CD4-positive, alpha-beta T cell treated with Interleukin-6 for 4 hours (primary cell): ENCODE data around the gene N4BP3.
"Not testable (repeated sequence)": the region's sequence is repeated elsewhere in the genome, so short reads cannot be mapped to it uniquely, and the experiment has no call there.

Experiments used
- DNase-seq: peaks from one replicate; pipeline ENCODE4 v3.0.0-alpha.2; 2020; ENCODE audit warnings: mixed read lengths

Gene N4BP3

GRCh38 chr5:178123094-178123965, 10.0 kb downstream of the N4BP3 start:
- no peak for DNase-seq

GRCh38 chr5:178123966-178124925, 10.9 kb downstream of the N4BP3 start:
- no peak for DNase-seq

GRCh38 chr5:178125253-178125906, 12.0 kb downstream of the N4BP3 start:
- no peak for DNase-seq

DNA sequence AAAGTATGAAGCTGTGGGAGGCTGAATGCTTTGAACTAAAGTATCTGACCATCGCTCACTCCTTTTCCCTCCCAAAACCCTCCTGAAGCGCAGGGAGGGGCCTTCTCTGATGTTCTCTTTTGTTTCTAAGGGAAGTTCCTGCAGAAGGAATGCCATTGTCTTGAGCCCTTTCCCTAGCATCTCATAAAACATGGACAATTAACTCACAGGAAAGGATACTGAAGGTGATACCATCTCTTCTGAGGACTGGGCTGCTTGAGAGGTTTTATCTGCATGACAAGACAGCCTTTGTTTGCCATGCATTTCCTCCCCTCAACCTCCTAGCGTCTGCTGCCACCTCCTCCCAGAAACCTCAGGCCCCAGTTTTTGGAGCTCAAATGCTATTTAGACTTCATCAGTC, 13.2 kb downstream of the N4BP3 start:
- DNase-seq: no peak

GRCh38 chr5:178127300-178128009, 14.1 kb downstream of the N4BP3 start:
- not testable (repeated sequence) for DNase-seq

DNA sequence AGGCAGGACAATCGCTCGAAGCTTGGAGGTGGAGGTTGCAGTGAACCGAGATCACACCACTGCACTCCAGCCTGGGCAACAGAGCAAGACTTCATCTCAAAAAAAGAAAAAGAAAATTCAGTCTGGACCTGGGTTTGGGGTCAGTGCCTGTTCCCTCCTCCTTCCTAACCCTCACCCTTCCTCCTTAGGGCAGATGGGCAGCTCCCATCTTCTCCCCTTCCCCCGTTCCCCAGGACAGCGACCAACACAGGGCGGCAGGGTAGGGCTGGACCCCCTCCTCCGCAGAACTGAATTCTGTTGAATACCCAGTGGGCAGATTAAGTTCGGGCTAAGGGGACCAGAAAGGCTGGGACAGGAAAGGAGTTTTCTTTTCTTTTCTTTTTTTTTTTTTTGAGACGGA, 16.0 kb downstream of the N4BP3 start:
- DNase-seq: no peak

GRCh38 chr5:178130234-178130575, 16.9 kb downstream of the N4BP3 start:
- DNase-seq: not testable (repeated sequence)

- peak; percentile 86 for DNase-seq
Observed at GRCh38 chr5:178130576-178131445, 17.5 kb downstream of the N4BP3 start, which contains the start of gene RMND5B. RMND5B (plus strand) TSS chr5:178131014; CDS start chr5:178138120, 7,106 bp downstream.

DNA sequence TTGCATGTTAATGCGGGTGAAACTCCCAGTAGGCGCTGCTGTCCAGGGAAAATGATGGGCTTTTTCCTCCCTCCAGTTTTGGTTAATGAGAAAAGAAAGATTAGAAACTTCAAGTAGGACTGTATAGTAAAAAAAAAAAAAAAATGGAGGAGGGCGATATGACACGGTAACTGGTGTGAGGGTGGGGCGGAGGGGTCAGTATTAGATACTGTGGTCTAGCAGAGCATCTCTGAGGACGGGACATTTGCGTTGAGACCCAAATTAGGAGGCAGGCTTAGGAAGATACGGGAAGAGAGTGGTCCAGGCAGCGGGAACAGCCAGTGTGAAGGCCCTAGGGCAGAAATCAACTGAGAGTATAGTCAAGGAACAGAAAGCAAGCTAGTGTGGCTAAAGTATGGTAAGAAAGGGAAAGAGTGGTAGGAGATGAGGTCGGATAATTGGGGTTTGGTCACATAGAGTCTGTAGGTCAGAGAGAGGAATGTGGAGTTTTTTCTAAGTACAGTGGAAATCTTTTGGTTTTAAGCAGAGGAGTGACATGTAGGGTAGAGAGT, 18.2 kb downstream of the N4BP3 start:
- DNase-seq: no peak

GRCh38 chr5:178136990-178137389, 23.7 kb downstream of the N4BP3 start:
- no peak for DNase-seq

DNA sequence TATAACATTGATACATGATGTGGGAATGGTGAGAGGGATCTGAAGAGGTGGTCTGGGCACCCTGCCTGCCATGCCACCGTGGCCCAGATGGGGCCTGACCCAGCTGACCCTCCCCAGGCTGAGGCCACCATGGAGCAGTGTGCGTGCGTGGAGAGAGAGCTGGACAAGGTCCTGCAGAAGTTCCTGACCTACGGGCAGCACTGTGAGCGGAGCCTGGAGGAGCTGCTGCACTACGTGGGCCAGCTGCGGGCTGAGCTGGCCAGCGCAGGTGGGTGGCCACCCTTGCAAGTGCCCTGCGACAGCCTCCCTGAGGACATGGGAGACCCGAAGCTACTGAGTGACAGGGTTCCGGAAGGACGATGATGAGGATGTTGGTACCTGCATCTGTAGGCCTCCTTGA, 24.7 kb downstream of the N4BP3 start:
- DNase-seq: no peak

DNA sequence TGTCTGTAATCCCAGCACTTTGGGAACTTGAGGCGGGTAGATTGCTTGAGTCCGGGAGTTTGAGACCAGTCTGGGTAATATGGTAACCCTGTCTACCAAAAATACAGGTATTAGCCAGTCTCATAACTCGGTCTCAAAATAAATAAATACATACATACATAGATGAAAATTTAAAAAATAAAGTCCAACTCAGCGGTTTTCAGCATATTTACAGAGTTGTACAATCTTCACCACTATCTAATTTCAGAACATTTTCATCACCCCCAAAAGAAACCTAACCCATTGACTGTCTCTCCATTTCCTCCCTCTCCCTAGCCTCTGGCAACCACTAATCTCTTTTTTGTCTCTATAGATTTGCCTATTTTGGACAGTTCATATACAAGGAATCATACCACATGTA, 28.2 kb downstream of the N4BP3 start:
- DNase-seq: no peak

GRCh38 chr5:178142642-178143041, 29.3 kb downstream of the N4BP3 start:
- DNase-seq: no peak

DNA sequence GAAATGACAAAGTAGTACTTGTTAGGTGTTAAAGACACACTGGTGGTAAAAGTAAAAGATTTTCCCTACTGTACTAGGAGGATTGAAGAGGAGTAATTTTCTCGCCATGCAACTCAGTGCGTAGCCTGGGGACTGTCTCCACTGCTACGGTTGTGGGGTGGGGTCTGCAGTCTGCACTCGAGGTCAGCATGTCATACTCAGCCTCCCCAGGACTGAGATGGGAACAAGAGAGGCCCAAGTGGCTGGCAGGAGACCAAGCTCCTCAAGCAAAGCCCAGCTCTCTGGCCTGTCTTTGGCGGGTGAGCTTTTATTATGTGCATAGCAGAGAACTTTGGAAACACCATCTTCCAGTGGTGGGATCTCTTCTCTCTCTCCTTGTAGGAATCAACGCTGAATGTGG, 29.9 kb downstream of the N4BP3 start:
- DNase-seq: no peak

DNA sequence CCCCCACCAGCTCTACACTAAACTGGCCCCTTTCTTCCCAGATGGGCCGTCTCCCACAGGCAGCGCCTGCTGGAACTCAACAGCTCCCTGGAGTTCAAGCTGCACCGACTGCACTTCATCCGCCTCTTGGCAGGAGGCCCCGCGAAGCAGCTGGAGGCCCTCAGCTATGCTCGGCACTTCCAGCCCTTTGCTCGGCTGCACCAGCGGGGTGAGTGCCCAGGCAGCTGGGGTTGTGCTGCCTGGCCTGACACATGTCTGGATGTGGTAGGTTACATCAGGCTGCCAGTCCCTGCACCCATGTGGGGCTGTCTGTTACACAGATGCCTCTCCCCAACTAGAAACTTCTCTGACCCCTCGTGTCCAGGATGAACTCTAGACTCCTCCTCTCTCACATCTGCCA, 30.6 kb downstream of the N4BP3 start:
- no peak for DNase-seq

DNA sequence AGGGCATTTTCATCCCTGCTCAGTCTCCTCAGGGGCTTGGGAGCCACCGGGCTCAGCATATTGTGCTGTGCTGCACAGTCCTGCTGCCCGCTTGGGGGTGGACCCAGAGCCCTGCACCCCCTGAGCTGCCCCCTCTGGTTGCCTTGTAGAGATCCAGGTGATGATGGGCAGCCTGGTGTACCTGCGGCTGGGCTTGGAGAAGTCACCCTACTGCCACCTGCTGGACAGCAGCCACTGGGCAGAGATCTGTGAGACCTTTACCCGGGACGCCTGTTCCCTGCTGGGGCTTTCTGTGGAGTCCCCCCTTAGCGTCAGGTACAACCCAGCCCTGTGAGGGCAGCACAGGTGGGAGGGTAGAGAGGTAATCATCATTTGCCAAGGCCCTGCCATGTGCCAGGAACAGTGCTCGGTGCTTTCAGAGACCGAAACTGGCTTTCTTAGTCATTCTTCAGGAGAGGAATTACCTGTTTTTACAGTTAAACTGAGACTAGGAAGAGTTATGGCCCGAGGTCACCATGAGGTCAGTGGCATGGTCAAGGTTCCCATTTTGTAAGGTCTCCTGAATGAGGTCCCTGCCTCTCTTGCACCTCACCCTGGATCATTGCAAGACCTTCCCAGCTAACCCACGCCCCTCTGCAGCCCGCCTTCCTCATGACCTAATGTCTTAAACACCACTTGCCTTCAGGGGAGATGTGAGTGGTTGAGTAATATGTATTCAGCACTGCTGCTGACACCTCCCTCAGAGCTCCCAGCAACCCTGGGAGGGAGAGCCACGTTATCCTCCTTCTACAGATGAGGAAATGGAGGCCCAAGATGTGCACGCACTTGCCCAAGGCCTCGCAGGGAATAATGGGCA, 32.9 kb downstream of the N4BP3 start:
- DNase-seq: peak; percentile 85

DNA sequence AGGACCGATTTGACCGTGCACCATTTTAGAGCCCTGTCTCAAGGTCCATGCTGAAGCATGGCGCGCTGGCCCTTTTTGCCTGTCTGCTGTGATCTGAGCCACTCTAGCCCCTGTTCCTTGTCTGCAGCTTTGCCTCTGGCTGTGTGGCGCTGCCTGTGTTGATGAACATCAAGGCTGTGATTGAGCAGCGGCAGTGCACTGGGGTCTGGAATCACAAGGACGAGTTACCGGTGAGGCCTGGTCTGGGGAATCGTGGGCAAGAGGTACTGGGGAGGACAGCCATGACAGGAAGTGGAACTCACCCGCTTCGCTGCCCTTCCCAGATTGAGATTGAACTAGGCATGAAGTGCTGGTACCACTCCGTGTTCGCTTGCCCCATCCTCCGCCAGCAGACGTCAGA, 34.1 kb downstream of the N4BP3 start:
- DNase-seq: no peak

DNA sequence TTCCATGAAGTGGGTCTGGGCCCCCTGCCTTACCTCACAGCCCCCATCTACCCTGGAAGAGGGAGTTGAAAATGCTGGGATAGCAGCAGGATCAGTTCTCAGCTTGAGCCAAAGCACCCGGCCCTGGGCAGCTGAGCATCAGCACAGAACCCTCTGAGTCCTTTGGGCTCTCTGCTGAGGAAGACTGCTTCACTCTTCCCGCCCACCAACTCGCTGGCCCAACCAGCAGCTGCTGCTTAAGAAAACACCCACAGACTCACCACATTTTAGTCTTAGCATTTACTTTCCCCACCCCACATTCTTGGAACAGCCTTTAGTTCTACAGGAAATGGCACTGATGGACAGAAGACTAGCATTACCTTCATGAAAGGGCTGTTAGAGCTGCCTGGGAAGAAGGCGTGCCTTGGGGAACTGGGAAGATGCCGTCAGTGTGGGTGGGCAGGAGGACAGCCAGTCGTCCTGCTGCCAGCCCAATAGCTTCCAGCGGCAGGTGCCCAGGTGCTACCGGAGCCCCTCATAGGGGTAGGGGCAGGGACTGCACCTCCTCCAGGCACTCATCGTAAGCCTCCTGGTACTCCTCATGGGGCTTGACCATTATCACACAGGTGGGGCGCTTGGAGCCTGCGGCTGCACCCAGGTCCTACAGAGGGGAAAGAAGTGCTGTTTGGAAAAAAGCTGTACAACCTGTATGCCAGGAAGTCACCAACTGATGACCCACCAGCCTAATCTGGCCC, 36.0 kb downstream of the N4BP3 start:
- DNase-seq: no peak

DNA sequence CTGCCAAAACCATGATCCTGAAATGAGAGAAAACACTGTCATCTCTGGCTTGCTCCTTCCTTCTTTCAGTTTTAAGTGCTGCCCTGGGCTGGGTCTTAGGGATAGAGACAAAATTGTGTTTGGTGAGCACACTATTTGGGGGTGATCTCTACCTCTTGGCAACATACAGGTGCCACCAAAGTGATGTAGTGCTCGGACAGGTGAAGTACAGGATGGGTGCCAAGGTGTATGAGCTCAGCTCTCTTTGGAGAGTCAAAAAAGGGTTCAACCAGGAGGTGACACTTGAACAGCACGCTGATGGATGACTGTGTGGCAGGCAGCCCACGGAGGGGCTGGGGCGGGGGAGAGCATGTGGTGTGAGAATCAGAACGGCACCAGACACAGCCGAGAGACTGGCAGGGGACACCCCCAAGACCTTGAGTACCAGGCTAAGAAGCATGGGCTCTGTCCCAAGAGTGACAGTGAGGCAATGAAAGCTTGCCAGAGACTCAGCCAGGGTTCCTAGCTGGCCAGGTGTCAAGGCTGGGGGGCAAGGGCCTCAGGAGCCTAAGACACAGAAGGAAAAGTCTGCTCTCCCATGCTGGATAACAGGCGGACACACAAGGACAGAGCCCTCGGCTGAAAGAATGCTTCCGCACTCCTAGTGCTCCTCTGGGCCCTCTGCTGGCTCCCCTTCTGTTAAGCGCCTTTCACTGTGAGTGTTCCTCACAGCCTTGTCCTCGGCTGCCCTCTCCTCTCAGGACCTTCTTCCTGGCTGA, 37.8 kb downstream of the N4BP3 start:
- no peak for DNase-seq
